ENCODE data around the gene NRG2.

The NRG2 gene

DNA sequence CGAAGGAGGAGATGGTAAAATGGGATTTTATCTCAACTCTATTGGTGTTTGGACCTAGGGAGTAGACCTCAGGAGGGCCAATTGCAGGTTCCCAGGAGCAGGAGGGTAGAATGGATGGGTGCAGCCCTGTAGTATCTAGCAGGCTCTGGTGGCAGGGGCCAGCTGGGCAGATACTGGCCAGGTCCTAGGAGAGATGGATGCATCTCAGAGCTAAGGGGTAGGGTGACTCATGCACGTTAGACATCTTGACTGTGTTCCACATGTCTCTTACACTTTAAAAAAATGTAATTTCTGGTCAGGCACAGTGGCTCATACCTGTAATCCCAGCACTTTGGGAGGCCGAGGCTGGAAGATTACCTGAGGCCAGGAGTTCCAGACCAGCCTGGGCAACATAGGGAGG, 225.1 kb downstream of the NRG2 start:
- DNase-seq (ENCODE audit: low read depth): no peak
- no peak overlapping the region for H3K4me3 ChIP-seq (ENCODE audit: control insufficient read depth, low read depth, low read length)
- no peak for TF ChIP-seq CTCF (IDR thresholded peaks at IDR 0.05; ENCODE audit: control insufficient read depth, insufficient read depth, low read depth, low read length, missing control alignments)

DNA sequence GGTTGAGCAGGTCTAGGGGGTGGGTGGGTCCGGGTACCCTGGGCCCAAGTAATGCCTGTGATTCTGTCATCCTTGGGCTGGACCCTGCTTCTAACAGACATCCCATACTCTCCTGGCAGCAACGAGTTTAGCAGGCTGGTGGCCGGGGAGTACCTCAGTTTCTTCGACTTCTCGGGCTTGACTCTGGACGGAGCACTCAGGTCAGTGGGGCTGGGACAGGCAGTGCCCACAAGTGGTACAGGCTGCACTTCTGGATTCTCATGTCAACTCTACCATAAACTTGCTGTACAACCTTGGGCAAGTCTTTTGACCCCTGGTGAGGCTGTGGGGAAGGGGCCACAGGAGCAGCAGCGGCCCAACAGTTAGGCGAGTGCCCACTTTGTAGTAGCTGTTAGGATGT, 225.7 kb downstream of the NRG2 start:
- no peak for TF ChIP-seq CTCF (IDR thresholded peaks at IDR 0.05; ENCODE audit: control insufficient read depth, insufficient read depth, low read depth, low read length, missing control alignments)
- DNase-seq (ENCODE audit: low read depth): no peak
- H3K4me3 ChIP-seq (ENCODE audit: control insufficient read depth, low read depth, low read length): no peak overlapping the region

- DNase-seq (ENCODE audit: low read depth): no peak
- no peak for TF ChIP-seq CTCF (IDR thresholded peaks at IDR 0.05; ENCODE audit: control insufficient read depth, insufficient read depth, low read depth, low read length, missing control alignments)
- H3K4me3 ChIP-seq (ENCODE audit: control insufficient read depth, low read depth, low read length): no peak overlapping the region
Measured at GRCh38 chr5:139816566-139816965, 226.5 kb downstream of the NRG2 start.

- no peak for DNase-seq (ENCODE audit: low read depth)
- TF ChIP-seq CTCF (IDR thresholded peaks at IDR 0.05; ENCODE audit: control insufficient read depth, insufficient read depth, low read depth, low read length, missing control alignments): no peak
Measured at GRCh38 chr5:139814704-139815280, 228.3 kb downstream of the NRG2 start.

GRCh38 chr5:139814191-139814601, 228.9 kb downstream of the NRG2 start:
- TF ChIP-seq CTCF (IDR thresholded peaks at IDR 0.05; ENCODE audit: control insufficient read depth, insufficient read depth, low read depth, low read length, missing control alignments): no peak

More at GRCh38 chr5:139814704-139815280, 228.3 kb downstream of the NRG2 start:
- H3K4me3 ChIP-seq (ENCODE audit: control insufficient read depth, low read depth, low read length): no peak overlapping the region

GRCh38 chr5:139812836-139813805, 230.0 kb downstream of the NRG2 start:
- DNase-seq (ENCODE audit: low read depth): no peak
- no peak overlapping the region for H3K4me3 ChIP-seq (ENCODE audit: control insufficient read depth, low read depth, low read length)
- no peak for TF ChIP-seq CTCF (IDR thresholded peaks at IDR 0.05; ENCODE audit: control insufficient read depth, insufficient read depth, low read depth, low read length, missing control alignments)

More at GRCh38 chr5:139814191-139814601, 228.9 kb downstream of the NRG2 start:
- no peak overlapping the region for H3K4me3 ChIP-seq (ENCODE audit: control insufficient read depth, low read depth, low read length)
- DNase-seq (ENCODE audit: low read depth): no peak

Data from AG09309 (cell line).